Measurements from ENCODE around the gene CEP128.

CEP128 gene

GRCh38 chr14:80987235-80988032 lies 45.9 kb upstream of the CEP128 start:
- H3K4me3 ChIP-seq (ENCODE audit: low read depth, low read length): no peak overlapping the region
- POLR2A ChIA-PET: interaction anchor here (0.9 kb wide), 1 partner anchor 232 kb away, joined by 3 read pairs; no protein-coding TSS in a partner anchor
- peak; percentile 81 for TF ChIP-seq ZNF654 (tag by site-specific recombination; IDR thresholded peaks at IDR 0.05; ENCODE audit: low read depth)
- TF ChIP-seq, protein P1, sequence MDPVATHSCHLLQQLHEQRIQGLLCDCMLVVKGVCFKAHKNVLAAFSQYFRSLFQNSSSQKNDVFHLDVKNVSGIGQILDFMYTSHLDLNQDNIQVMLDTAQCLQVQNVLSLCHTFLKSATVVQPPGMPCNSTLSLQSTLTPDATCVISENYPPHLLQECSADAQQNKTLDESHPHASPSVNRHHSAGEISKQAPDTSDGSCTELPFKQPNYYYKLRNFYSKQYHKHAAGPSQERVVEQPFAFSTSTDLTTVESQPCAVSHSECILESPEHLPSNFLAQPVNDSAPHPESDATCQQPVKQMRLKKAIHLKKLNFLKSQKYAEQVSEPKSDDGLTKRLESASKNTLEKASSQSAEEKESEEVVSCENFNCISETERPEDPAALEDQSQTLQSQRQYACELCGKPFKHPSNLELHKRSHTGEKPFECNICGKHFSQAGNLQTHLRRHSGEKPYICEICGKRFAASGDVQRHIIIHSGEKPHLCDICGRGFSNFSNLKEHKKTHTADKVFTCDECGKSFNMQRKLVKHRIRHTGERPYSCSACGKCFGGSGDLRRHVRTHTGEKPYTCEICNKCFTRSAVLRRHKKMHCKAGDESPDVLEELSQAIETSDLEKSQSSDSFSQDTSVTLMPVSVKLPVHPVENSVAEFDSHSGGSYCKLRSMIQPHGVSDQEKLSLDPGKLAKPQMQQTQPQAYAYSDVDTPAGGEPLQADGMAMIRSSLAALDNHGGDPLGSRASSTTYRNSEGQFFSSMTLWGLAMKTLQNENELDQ (tag by site-specific recombination; IDR thresholded peaks at IDR 0.05; ENCODE audit: low read depth): no peak
- TF ChIP-seq CTCF (tag by site-specific recombination; IDR thresholded peaks at IDR 0.05): peak; percentile 77
- no peak for TF ChIP-seq ZNF571 (tag by site-specific recombination; IDR thresholded peaks at IDR 0.05)
- TF ChIP-seq ZNF112 (tag by site-specific recombination; IDR thresholded peaks at IDR 0.05): no peak
- no peak for TF ChIP-seq ZNF549 (tag by site-specific recombination; IDR thresholded peaks at IDR 0.05)
- no peak for TF ChIP-seq ZNF529 (tag by site-specific recombination; IDR thresholded peaks at IDR 0.05; ENCODE audit: insufficient replicate concordance)
- TF ChIP-seq ZBTB21 (tag by site-specific recombination; IDR thresholded peaks at IDR 0.05): no peak
- no peak for TF ChIP-seq GLI4 (tag by site-specific recombination; IDR thresholded peaks at IDR 0.05)
- TF ChIP-seq ZNF248 (tag by site-specific recombination; IDR thresholded peaks at IDR 0.05): no peak
- TF ChIP-seq KLF1 (tag by site-specific recombination; IDR thresholded peaks at IDR 0.05): no peak
- TF ChIP-seq MYNN (tag by site-specific recombination; IDR thresholded peaks at IDR 0.05; ENCODE audit: borderline replicate concordance): no peak
- TF ChIP-seq ZNF221 (tag by site-specific recombination; IDR thresholded peaks at IDR 0.05; ENCODE audit: borderline replicate concordance): no peak
- TF ChIP-seq, protein P2, sequence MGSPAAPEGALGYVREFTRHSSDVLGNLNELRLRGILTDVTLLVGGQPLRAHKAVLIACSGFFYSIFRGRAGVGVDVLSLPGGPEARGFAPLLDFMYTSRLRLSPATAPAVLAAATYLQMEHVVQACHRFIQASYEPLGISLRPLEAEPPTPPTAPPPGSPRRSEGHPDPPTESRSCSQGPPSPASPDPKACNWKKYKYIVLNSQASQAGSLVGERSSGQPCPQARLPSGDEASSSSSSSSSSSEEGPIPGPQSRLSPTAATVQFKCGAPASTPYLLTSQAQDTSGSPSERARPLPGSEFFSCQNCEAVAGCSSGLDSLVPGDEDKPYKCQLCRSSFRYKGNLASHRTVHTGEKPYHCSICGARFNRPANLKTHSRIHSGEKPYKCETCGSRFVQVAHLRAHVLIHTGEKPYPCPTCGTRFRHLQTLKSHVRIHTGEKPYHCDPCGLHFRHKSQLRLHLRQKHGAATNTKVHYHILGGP (tag by site-specific recombination; IDR thresholded peaks at IDR 0.05): no peak
- no peak for TF ChIP-seq ZNF670 (tag by site-specific recombination; IDR thresholded peaks at IDR 0.05; ENCODE audit: low read depth)
- TF ChIP-seq ZNF10 (tag by site-specific recombination; IDR thresholded peaks at IDR 0.05): no peak
- TF ChIP-seq, protein P3, sequence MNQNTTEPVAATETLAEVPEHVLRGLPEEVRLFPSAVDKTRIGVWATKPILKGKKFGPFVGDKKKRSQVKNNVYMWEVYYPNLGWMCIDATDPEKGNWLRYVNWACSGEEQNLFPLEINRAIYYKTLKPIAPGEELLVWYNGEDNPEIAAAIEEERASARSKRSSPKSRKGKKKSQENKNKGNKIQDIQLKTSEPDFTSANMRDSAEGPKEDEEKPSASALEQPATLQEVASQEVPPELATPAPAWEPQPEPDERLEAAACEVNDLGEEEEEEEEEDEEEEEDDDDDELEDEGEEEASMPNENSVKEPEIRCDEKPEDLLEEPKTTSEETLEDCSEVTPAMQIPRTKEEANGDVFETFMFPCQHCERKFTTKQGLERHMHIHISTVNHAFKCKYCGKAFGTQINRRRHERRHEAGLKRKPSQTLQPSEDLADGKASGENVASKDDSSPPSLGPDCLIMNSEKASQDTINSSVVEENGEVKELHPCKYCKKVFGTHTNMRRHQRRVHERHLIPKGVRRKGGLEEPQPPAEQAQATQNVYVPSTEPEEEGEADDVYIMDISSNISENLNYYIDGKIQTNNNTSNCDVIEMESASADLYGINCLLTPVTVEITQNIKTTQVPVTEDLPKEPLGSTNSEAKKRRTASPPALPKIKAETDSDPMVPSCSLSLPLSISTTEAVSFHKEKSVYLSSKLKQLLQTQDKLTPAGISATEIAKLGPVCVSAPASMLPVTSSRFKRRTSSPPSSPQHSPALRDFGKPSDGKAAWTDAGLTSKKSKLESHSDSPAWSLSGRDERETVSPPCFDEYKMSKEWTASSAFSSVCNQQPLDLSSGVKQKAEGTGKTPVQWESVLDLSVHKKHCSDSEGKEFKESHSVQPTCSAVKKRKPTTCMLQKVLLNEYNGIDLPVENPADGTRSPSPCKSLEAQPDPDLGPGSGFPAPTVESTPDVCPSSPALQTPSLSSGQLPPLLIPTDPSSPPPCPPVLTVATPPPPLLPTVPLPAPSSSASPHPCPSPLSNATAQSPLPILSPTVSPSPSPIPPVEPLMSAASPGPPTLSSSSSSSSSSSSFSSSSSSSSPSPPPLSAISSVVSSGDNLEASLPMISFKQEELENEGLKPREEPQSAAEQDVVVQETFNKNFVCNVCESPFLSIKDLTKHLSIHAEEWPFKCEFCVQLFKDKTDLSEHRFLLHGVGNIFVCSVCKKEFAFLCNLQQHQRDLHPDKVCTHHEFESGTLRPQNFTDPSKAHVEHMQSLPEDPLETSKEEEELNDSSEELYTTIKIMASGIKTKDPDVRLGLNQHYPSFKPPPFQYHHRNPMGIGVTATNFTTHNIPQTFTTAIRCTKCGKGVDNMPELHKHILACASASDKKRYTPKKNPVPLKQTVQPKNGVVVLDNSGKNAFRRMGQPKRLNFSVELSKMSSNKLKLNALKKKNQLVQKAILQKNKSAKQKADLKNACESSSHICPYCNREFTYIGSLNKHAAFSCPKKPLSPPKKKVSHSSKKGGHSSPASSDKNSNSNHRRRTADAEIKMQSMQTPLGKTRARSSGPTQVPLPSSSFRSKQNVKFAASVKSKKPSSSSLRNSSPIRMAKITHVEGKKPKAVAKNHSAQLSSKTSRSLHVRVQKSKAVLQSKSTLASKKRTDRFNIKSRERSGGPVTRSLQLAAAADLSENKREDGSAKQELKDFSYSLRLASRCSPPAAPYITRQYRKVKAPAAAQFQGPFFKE (tag by site-specific recombination; IDR thresholded peaks at IDR 0.05; ENCODE audit: borderline replicate concordance): no peak
- TF ChIP-seq ZNF37A (tag by site-specific recombination; IDR thresholded peaks at IDR 0.05): no peak
- no peak for TF ChIP-seq ZFP41 (tag by site-specific recombination; IDR thresholded peaks at IDR 0.05; ENCODE audit: borderline replicate concordance)
- TF ChIP-seq AEBP2 (tag by site-specific recombination; IDR thresholded peaks at IDR 0.05; ENCODE audit: borderline replicate concordance): no peak
- TF ChIP-seq ZNF768 (tag by site-specific recombination; IDR thresholded peaks at IDR 0.05): no peak
- no peak for TF ChIP-seq HOXC10 (CRISPR knock-in tag; IDR thresholded peaks at IDR 0.05)
- TF ChIP-seq YY2 (tag by site-specific recombination; IDR thresholded peaks at IDR 0.05): no peak
- TF ChIP-seq ZNF510 (tag by site-specific recombination; IDR thresholded peaks at IDR 0.05; ENCODE audit: insufficient replicate concordance): no peak
- TF ChIP-seq ZNF366 (tag by site-specific recombination; conservative IDR thresholded peaks at IDR 0.05): 0 out of 2 replicates have a peak, but pooled peaks have one; percentile 19

More at GRCh38 chr14:80987235-80988032, 45.9 kb upstream of the CEP128 start:
- no peaks in the 10 kb centered on the region for H3K36me3 ChIP-seq (ENCODE audit: control insufficient read depth in 2 of 2, insufficient read depth in 1 of 2, low read length in 2 of 2)
- no peak overlapping the region for H3K27ac ChIP-seq (ENCODE audit: extremely low read depth, low read depth, low read length)
- H3K9me3 ChIP-seq (ENCODE audit: control insufficient read depth, insufficient read depth, low read depth, low read length): no peaks in the 10 kb centered on the region
- no peaks in the 10 kb centered on the region for H3K4me1 ChIP-seq (ENCODE audit: control insufficient read depth, insufficient read depth, low read length)
- CTCF ChIA-PET: interaction anchor here (0.6 to 4.4 kb wide), 27 partner anchors 9 to 934 kb away, joined by 3 to 41 read pairs (median 4); partner anchors contain the start of gene TSHR

Measured in HEK293 (cell line).